GM12878 (cell line): ENCODE measurements around the gene GTPBP6. TPM values are rescaled to one million over a fixed set of nuclear protein-coding genes. Genes with fewer than 3 reads are reported as not detected.

Source experiments
- ATAC-seq: fragments of 200-7000 bp; cut with Tn5 transposase; 3 replicates; pipeline ENCODE4 v1.9.1; 2020; ENCODE audit warnings: mild to moderate bottlenecking, moderate library complexity
- BruUV-seq: library from RNA; stranded (reverse); fragments of 400-500 nt; replicated peaks from 2 replicates; lab custom pipeline; 2021; lab: Mats Ljungman, UMichigan
- CTCF ChIA-PET: fragments of 300-600 bp; sonication (Branson Sonifier 250); formaldehyde crosslinking; extraction: SDS; loops from one replicate; lab custom pipeline; 2021; ENCODE audit warnings: inconsistent platforms; lab: Yijun Ruan, JAX
- POLR2A ChIA-PET: fragments of 350-600 bp; formaldehyde crosslinking; extraction: SDS; loops from one replicate; lab custom pipeline; 2021; ENCODE audit warnings: inconsistent platforms; lab: Charles Lee
- RAD21 ChIA-PET: fragments of 300-600 bp; sonication (Branson Sonifier 250); formaldehyde crosslinking; loops from one replicate; lab custom pipeline; 2023; ENCODE audit warnings: antibody characterized with exemption; ENCODE audit not compliant: unreplicated experiment; lab: Charles Lee
- SMC1A ChIA-PET: fragments of 300-600 bp; sonication (Branson Sonifier 250); formaldehyde crosslinking; loops from one replicate; lab custom pipeline; 2023; ENCODE audit not compliant: unreplicated experiment, uncharacterized antibody; lab: Charles Lee
- DNase-seq: peaks from one replicate; pipeline ENCODE4 v3.0.0-alpha.2; 2011; ENCODE audit warnings: low read depth, low spot score
- FAIRE-seq: peaks from 3 replicates; lab custom pipeline; 2011; peaks lifted over from hg19 to GRCh38; lab: Jason Lieb, UNC
- H2AFZ ChIP-seq: 2 replicates; pipeline ENCODE4 v1.6.0; 2011; ENCODE audit warnings: low read depth, low read length, control low read depth; ENCODE audit not compliant: control insufficient read depth
- H3K27ac ChIP-seq: 2 replicates; pipeline ENCODE4 v1.5.1; 2011; ENCODE audit warnings: control low read depth; ENCODE audit not compliant: control insufficient read depth, insufficient read depth
- H3K27me3 ChIP-seq, 2 experiments: replicated peaks in 1 of 2; 2 replicates each; pipeline versions ENCODE4 v1.6.0 to v1.6.1; 2011; ENCODE audit warnings: low read length in 1 of 2; ENCODE audit not compliant: control insufficient read depth in 2 of 2, insufficient read depth in 2 of 2
- H3K36me3 ChIP-seq, 2 experiments: 2 replicates each; pipeline ENCODE4 v1.5.1; 2011; ENCODE audit warnings: low read length in 1 of 2; ENCODE audit not compliant: control insufficient read depth in 2 of 2, insufficient read depth in 2 of 2
- H3K4me1 ChIP-seq: 2 replicates; pipeline ENCODE4 v1.6.1; 2011; ENCODE audit warnings: mild to moderate bottlenecking, low read length, moderate library complexity, mixed read lengths; ENCODE audit not compliant: control insufficient read depth, insufficient read depth
- H3K4me2 ChIP-seq: 2 replicates; pipeline ENCODE4 v1.6.0; 2011; ENCODE audit warnings: control low read depth; ENCODE audit not compliant: control insufficient read depth, insufficient read depth
- H3K4me3 ChIP-seq: fragments of 200-600 bp; sonication (generic); 2 replicates; pipeline ENCODE4 v1.5.1; 2016
- H3K79me2 ChIP-seq: 2 replicates; pipeline ENCODE4 v1.6.0; 2011; ENCODE audit warnings: low read length; ENCODE audit not compliant: control insufficient read depth, insufficient read depth
- H3K9ac ChIP-seq: 2 replicates; pipeline ENCODE4 v1.8.0; 2011; ENCODE audit warnings: low read length, control low read depth, mixed read lengths; ENCODE audit not compliant: control insufficient read depth, insufficient read depth
- H3K9me3 ChIP-seq: replicated peaks from 3 replicates; pipeline ENCODE4 v1.5.1; 2011; ENCODE audit warnings: mild to moderate bottlenecking, low read length; ENCODE audit not compliant: control insufficient read depth, insufficient read depth
- H4K20me1 ChIP-seq: 2 replicates; pipeline ENCODE4 v1.6.0; 2011; ENCODE audit not compliant: control insufficient read depth, insufficient read depth
- EZH2 ChIP-seq: IDR thresholded peaks from 2 replicates; pipeline ENCODE4 v1.6.1; 2012; ENCODE audit warnings: low read depth, mild to moderate bottlenecking, control low read depth, inconsistent platforms, low read length, borderline replicate concordance; ENCODE audit not compliant: control insufficient read depth
- NFYA ChIP-seq: IDR thresholded peaks from 2 replicates; pipeline ENCODE4 v1.6.1; 2011; ENCODE audit warnings: low read depth, mild to moderate bottlenecking, low read length, improper control_type of control experiment, borderline replicate concordance
- POLR2A ChIP-seq: IDR thresholded peaks from 2 replicates; pipeline ENCODE4 v1.6.1; 2011; ENCODE audit warnings: low read depth, mild to moderate bottlenecking, low read length
- RB1 ChIP-seq: fragments of 450-650 bp; formaldehyde crosslinking; IDR thresholded peaks from 2 replicates; pipeline ENCODE4 v1.6.1; 2017; ENCODE audit warnings: mild to moderate bottlenecking, borderline replicate concordance
- RELA ChIP-seq: fragments of 450-650 bp; IDR thresholded peaks from 2 replicates; pipeline ENCODE4 v1.8.0; 2014; ENCODE audit warnings: borderline replicate concordance; ENCODE audit not compliant: partially characterized antibody
- RUNX3 ChIP-seq: IDR thresholded peaks from 2 replicates; pipeline ENCODE4 v1.6.1; 2012; ENCODE audit warnings: low read length, inconsistent platforms
- TBL1XR1 ChIP-seq: IDR thresholded peaks from 2 replicates; pipeline ENCODE4 v1.6.1; 2012; ENCODE audit warnings: low read depth, low read length, improper control_type of control experiment
- whole genome bisulfite sequencing: methylation state at CpG from one replicate; pipeline ENCODE4 v1.1.6; 2016; ENCODE audit warnings: low lambda C conversion rate; ENCODE audit not compliant: insufficient replicate concordance, insufficient coverage; ENCODE audit errors: missing lambda C conversion rate; 5-methylcytosine and 5-hydroxymethylcytosine counted together
- in situ Hi-C: fragments of 300-500 bp; cut with MboI; formaldehyde crosslinking; loops from 9 replicates; pipeline ENCODE4 v1.14.3; 2018; ENCODE audit warnings: mixed read lengths
- intact Hi-C: fragments of 100-400 bp; cut with micrococcal nuclease; formaldehyde crosslinking; loops from one replicate; pipeline ENCODE4 v1.14.2; 2022; ENCODE audit not compliant: unreplicated experiment
- polyA plus RNA-seq, 11 experiments: library from polyadenylated mRNA; depleted of rRNA in 4 of 11; unstranded in 6 of 11; stranded (reverse) in 5 of 11; fragments of >200 nt; fragmentation: Nextera tagmentation in 4 of 11; fragmentation: Illumina TruSeq in 1 of 11; extraction: Ambion mirVana in 4 of 11; extraction: Trizol in 1 of 11; gene quantifications; 1 replicate in 1 of 11; 2 replicates in 10 of 11; pipeline versions ENCODE4 v1.2.1 to v1.2.3, GENCODE V29; 2011 to 2016; ENCODE audit warnings: inconsistent platforms in 2 of 11, missing spikeins in 2 of 11, low read depth in 1 of 11
- total RNA-seq, 4 experiments: library from RNA; depleted of rRNA in 3 of 4; stranded (reverse); fragments of >200 nt in 3 of 4; fragmentation: Illumina TruSeq in 1 of 4; extraction: Trizol in 1 of 4; gene quantifications; 2 replicates each; pipeline versions ENCODE4 v1.2.1 to v1.2.3, GENCODE V29; 2013 to 2021
- TF ChIP-seq, protein P1 (sequence below): fragments of 150-350 bp; IDR thresholded peaks from 2 replicates; pipeline ENCODE4 v1.6.1; 2016; ENCODE audit warnings: low read depth, low read length
- TF ChIP-seq, protein P2 (sequence below): fragments of 450-650 bp; IDR thresholded peaks from 2 replicates; pipeline ENCODE4 v1.6.1; 2017; ENCODE audit warnings: antibody characterized with exemption, mild to moderate bottlenecking, moderate library complexity
- TF ChIP-seq, protein P3 (sequence below): fragments of 450-650 bp; IDR thresholded peaks from 2 replicates; pipeline ENCODE4 v1.6.1; 2016; ENCODE audit warnings: mild to moderate bottlenecking
- TF ChIP-seq, protein P4 (sequence below): IDR thresholded peaks from 2 replicates; pipeline ENCODE4 v1.6.1; 2011; ENCODE audit warnings: low read depth, low read length, improper control_type of control experiment, borderline replicate concordance

Gene GTPBP6
- total and polyA plus RNA-seq, 10 of the 15 experiments (the other 5 are each of a cell fraction or from before 2014, with no cell fraction given) = 0.31 to 71.0 (median 21.1) TPM

DNA sequence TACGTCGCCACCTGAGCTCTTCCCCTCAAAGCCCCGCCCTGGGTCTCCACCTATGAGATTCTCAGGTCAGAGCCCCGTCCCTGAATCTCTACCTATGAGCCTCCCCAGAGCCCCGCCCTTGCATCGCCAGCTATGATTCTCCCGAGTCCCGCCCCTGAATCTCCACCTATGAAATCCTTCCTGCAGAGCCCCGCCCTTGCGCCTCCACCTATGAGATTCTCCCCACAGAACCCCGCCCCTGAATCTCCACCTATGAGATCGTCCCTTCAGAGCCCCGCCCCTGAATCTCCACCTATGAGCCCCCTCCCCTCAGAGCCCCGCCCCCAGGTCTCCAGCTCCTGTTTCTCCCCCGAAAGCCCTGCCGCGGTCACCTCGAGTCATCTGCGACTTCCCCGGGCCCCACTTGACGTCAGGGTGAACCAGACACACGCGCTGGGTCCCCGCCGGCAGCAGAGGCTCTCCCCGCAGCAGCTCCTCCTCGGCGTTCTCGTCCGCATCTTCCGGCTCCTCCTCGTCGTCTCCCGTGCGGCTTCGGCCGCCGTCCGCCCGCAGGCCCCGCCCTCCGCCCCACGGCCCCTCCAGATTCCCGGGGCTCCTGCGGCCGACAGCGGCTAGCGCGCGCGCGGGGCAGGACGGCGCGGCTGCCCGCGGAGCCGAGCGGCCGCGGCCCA lies 393 bp downstream of the GTPBP6 start:
- H3K4me1 ChIP-seq = peaks cover 7% of the 10 kb centered on the region
- under 1% methylated on average over 29 of the region's 61 CpGs for WGBS
- H3K4me2 ChIP-seq = peak overlapping the region; percentile 22; the same call in 1 of the 2 replicates
- ChIA-PET CTCF (no interaction called here), POLR2A (no interaction called here), RAD21 (no interaction called here), SMC1A (no interaction called here)
- in situ Hi-C loops = no loop called here
- H3K9me3 ChIP-seq = no peaks in the 10 kb centered on the region
- DNase-seq = peak; percentile 88
- peak overlapping the region; percentile 83 for H3K4me3 ChIP-seq
- no peaks in the 10 kb centered on the region for H4K20me1 ChIP-seq
- intact Hi-C loops = loop anchor here (2.0 to 10.0 kb wide), 4 partner anchors 36 to 1134 kb away; partner anchors contain the start of genes ASMTL, PLCXD1 and PPP2R3B
- no TSS peak for BruUV-seq
- peak overlapping the region; percentile 89 for H3K9ac ChIP-seq
- H3K79me2 ChIP-seq = peaks cover 14% of the 10 kb centered on the region
- no peaks in the 10 kb centered on the region for H3K27me3 ChIP-seq
- H3K36me3 ChIP-seq = peaks cover 0 to 4% of the 10 kb centered on the region in 2 experiments; a peak in 2 of 4 replicates
- ATAC-seq = peak; percentile 84
- H2AFZ ChIP-seq = peak overlapping the region; percentile 33
- FAIRE-seq = no peak
- H3K27ac ChIP-seq = peak overlapping the region; percentile 93
- no peak for TF ChIP-seq RELA
- peak; percentile 56 for TF ChIP-seq RUNX3
- TF ChIP-seq EZH2 = no peak
- TF ChIP-seq TBL1XR1 = no peak
- TF ChIP-seq, protein P1, sequence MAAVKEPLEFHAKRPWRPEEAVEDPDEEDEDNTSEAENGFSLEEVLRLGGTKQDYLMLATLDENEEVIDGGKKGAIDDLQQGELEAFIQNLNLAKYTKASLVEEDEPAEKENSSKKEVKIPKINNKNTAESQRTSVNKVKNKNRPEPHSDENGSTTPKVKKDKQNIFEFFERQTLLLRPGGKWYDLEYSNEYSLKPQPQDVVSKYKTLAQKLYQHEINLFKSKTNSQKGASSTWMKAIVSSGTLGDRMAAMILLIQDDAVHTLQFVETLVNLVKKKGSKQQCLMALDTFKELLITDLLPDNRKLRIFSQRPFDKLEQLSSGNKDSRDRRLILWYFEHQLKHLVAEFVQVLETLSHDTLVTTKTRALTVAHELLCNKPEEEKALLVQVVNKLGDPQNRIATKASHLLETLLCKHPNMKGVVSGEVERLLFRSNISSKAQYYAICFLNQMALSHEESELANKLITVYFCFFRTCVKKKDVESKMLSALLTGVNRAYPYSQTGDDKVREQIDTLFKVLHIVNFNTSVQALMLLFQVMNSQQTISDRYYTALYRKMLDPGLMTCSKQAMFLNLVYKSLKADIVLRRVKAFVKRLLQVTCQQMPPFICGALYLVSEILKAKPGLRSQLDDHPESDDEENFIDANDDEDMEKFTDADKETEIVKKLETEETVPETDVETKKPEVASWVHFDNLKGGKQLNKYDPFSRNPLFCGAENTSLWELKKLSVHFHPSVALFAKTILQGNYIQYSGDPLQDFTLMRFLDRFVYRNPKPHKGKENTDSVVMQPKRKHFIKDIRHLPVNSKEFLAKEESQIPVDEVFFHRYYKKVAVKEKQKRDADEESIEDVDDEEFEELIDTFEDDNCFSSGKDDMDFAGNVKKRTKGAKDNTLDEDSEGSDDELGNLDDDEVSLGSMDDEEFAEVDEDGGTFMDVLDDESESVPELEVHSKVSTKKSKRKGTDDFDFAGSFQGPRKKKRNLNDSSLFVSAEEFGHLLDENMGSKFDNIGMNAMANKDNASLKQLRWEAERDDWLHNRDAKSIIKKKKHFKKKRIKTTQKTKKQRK = peak; percentile 69
- TF ChIP-seq, protein P2, sequence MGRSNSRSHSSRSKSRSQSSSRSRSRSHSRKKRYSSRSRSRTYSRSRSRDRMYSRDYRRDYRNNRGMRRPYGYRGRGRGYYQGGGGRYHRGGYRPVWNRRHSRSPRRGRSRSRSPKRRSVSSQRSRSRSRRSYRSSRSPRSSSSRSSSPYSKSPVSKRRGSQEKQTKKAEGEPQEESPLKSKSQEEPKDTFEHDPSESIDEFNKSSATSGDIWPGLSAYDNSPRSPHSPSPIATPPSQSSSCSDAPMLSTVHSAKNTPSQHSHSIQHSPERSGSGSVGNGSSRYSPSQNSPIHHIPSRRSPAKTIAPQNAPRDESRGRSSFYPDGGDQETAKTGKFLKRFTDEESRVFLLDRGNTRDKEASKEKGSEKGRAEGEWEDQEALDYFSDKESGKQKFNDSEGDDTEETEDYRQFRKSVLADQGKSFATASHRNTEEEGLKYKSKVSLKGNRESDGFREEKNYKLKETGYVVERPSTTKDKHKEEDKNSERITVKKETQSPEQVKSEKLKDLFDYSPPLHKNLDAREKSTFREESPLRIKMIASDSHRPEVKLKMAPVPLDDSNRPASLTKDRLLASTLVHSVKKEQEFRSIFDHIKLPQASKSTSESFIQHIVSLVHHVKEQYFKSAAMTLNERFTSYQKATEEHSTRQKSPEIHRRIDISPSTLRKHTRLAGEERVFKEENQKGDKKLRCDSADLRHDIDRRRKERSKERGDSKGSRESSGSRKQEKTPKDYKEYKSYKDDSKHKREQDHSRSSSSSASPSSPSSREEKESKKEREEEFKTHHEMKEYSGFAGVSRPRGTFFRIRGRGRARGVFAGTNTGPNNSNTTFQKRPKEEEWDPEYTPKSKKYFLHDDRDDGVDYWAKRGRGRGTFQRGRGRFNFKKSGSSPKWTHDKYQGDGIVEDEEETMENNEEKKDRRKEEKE = peak; percentile 64; the same call in 1 of the 2 replicates
- peak; percentile 90 for TF ChIP-seq POLR2A
- TF ChIP-seq NFYA = no peak
- peak; percentile 59; the same call in 1 of the 2 replicates for TF ChIP-seq RB1
- TF ChIP-seq, protein P3, sequence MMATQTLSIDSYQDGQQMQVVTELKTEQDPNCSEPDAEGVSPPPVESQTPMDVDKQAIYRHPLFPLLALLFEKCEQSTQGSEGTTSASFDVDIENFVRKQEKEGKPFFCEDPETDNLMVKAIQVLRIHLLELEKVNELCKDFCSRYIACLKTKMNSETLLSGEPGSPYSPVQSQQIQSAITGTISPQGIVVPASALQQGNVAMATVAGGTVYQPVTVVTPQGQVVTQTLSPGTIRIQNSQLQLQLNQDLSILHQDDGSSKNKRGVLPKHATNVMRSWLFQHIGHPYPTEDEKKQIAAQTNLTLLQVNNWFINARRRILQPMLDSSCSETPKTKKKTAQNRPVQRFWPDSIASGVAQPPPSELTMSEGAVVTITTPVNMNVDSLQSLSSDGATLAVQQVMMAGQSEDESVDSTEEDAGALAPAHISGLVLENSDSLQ = 0 out of 2 replicates have a peak, but pooled peaks have one; percentile 19
- TF ChIP-seq, protein P4, sequence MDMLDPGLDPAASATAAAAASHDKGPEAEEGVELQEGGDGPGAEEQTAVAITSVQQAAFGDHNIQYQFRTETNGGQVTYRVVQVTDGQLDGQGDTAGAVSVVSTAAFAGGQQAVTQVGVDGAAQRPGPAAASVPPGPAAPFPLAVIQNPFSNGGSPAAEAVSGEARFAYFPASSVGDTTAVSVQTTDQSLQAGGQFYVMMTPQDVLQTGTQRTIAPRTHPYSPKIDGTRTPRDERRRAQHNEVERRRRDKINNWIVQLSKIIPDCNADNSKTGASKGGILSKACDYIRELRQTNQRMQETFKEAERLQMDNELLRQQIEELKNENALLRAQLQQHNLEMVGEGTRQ = no peak
